Fibroblast of skin of left biceps (primary cell): ENCODE results near the gene MORN1.

Source experiments
- DNase-seq, 2 experiments: peaks; one replicate each; pipeline ENCODE4 v3.0.0-alpha.2; 2013; ENCODE audit warnings: low read depth in 2 of 2

Gene MORN1

GRCh38 chr1:2320760-2321667, 70.3 kb downstream of the MORN1 start:
- no peak for DNase-seq

GRCh38 chr1:2320006-2320405, 71.3 kb downstream of the MORN1 start:
- DNase-seq = no peak

GRCh38 chr1:2319291-2319690, 72.1 kb downstream of the MORN1 start:
- DNase-seq = no peak

GRCh38 chr1:2318314-2319278, 72.8 kb downstream of the MORN1 start:
- DNase-seq = no peak

GRCh38 chr1:2317230-2318065, 73.9 kb downstream of the MORN1 start:
- DNase-seq = no peak

GRCh38 chr1:2316451-2316961, 74.8 kb downstream of the MORN1 start:
- no peak for DNase-seq

GRCh38 chr1:2315674-2316450, 75.5 kb downstream of the MORN1 start:
- DNase-seq = no peak

- DNase-seq = peak; percentile 42 to 49
Observed at GRCh38 chr1:2314803-2315673, 76.3 kb downstream of the MORN1 start.

GRCh38 chr1:2314273-2314802, 77.0 kb downstream of the MORN1 start:
- DNase-seq = peak; percentile 41 to 43

GRCh38 chr1:2313651-2314261, 77.6 kb downstream of the MORN1 start:
- no peak for DNase-seq

GRCh38 chr1:2312515-2313301, 78.6 kb downstream of the MORN1 start:
- DNase-seq = no peak

- DNase-seq = no peak
Observed at GRCh38 chr1:2312160-2312514, 79.2 kb downstream of the MORN1 start.

- no peak for DNase-seq
Observed at GRCh38 chr1:2311184-2312032, 79.9 kb downstream of the MORN1 start.

GRCh38 chr1:2310332-2311183, 80.8 kb downstream of the MORN1 start:
- DNase-seq = no peak

- DNase-seq = no peak
Observed at GRCh38 chr1:2308844-2309243, 82.5 kb downstream of the MORN1 start.

GRCh38 chr1:2307972-2308371, 83.4 kb downstream of the MORN1 start:
- no peak for DNase-seq
